Measurements from ENCODE around the gene IFNL3. TPM values are rescaled to one million over a fixed set of nuclear protein-coding genes. Genes with fewer than 3 reads are reported as not detected.

Gene IFNL3
- total and polyA plus RNA-seq, 9 of the 15 experiments (the other 6 are each of a cell fraction or from before 2014, with no cell fraction given), result not detected

- TF ChIP-seq ZNF282 (CRISPR knock-in tag; IDR thresholded peaks at IDR 0.05), result no peak
- TF ChIP-seq TAF9B (IDR thresholded peaks at IDR 0.05; ENCODE audit: partially characterized antibody), result no peak
- TF ChIP-seq SPI1 (IDR thresholded peaks at IDR 0.05; ENCODE audit: borderline replicate concordance, low read depth, low read length), result peak; percentile 51; the same call in 1 of the 2 replicates
- TF ChIP-seq PRMT5 (CRISPR knock-in tag; IDR thresholded peaks at IDR 0.05), result no peak
- TF ChIP-seq NFE2L1 (tag; IDR thresholded peaks at IDR 0.05; ENCODE audit: borderline replicate concordance, low read depth), result no peak
- no peak for TF ChIP-seq ZNF696 (CRISPR knock-in tag; conservative IDR thresholded peaks at IDR 0.05)
- TF ChIP-seq DLX4 (CRISPR knock-in tag; IDR thresholded peaks at IDR 0.05), result no peak
- TF ChIP-seq NR4A1 (CRISPR knock-in tag; IDR thresholded peaks at IDR 0.05), result no peak
- no peak for TF ChIP-seq NR4A1 (tag; IDR thresholded peaks at IDR 0.05)
- no peak for TF ChIP-seq FOSL1 (tag; conservative IDR thresholded peaks at IDR 0.05)
- TF ChIP-seq BCL6 (CRISPR knock-in tag; IDR thresholded peaks at IDR 0.05), result no peak
- no peak for TF ChIP-seq PTRF (tag; IDR thresholded peaks at IDR 0.05)
- TF ChIP-seq ZNF318 (IDR thresholded peaks at IDR 0.05; ENCODE audit: borderline replicate concordance in 1 of 2, low read depth in 1 of 2), result no peak
- TF ChIP-seq MEIS2 (IDR thresholded peaks at IDR 0.05; ENCODE audit: partially characterized antibody), result no peak
- TF ChIP-seq ARID1B (IDR thresholded peaks at IDR 0.05), result no peak
- TF ChIP-seq TFAM (CRISPR knock-in tag; conservative IDR thresholded peaks at IDR 0.05), result no peak
- TF ChIP-seq BRD9 (IDR thresholded peaks at IDR 0.05; ENCODE audit: low read depth, partially characterized antibody), result no peak
- TF ChIP-seq ZNF41 (CRISPR knock-in tag; conservative IDR thresholded peaks at IDR 0.05), result no peak
- no peak for TF ChIP-seq SMARCB1 (IDR thresholded peaks at IDR 0.05; ENCODE audit: insufficient read length, low read depth)
- TF ChIP-seq SIRT6 (IDR thresholded peaks at IDR 0.05; ENCODE audit: low read depth, low read length), result no peak
- TF ChIP-seq JUN (IDR thresholded peaks at IDR 0.05; ENCODE audit: borderline replicate concordance, low read depth, low read length), result no peak
- no peak for TF ChIP-seq JUN (CRISPR knock-in tag; IDR thresholded peaks at IDR 0.05; ENCODE audit: borderline replicate concordance)
Measured at GRCh38 chr19:39196860-39197562, 47.8 kb downstream of the IFNL3 start, which contains the start of gene NCCRP1 (continued).
